ENCODE measurements around the gene GPR132.
"Not testable (repeated sequence)": the region's sequence is repeated elsewhere in the genome, so short reads cannot be mapped to it uniquely, and the experiment has no call there.

The GPR132 gene

GRCh38 chr14:105041841-105042765 lies 23.1 kb downstream of the GPR132 start:
- no peak for DNase-seq (ENCODE audit: low spot score)

DNA sequence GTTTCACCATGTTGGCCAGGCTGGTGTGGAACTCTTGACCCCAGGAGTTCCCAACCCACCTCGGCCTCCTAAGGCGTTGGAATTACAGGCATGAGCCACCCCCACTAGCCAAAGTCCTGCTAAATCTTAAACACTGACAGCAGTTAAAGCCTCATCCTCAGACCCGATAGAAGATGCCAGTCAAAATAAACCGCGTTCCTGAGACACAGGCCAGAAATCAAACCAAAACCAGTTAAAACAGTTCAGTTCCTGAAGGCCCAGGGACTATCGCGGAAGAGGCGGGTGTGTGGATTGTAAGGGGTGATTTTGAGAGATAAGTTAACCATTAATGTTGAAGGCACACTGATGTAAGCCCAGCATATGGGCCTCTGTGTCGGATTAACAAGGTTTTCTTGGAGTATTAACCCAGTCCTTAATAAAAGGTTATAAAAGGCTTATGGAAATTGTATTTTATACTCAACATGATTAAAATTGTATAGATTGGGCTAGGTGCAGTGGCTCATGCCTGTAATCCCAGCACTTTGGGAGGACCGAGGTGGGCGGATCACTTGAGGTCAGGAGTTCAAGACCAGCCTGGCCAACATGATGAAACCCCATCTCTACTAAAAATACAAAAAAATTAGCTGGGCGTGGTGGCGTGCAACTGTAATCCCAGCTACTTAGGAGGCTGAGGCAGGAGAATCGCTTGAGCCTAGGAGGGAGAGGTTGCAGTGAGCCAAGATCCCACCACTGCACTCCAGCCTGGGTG lies 25.6 kb downstream of the GPR132 start:
- DNase-seq (ENCODE audit: low spot score), result no peak

GRCh38 chr14:105035616-105036015 lies 29.6 kb downstream of the GPR132 start:
- not testable (repeated sequence) for DNase-seq (ENCODE audit: low spot score)

DNA sequence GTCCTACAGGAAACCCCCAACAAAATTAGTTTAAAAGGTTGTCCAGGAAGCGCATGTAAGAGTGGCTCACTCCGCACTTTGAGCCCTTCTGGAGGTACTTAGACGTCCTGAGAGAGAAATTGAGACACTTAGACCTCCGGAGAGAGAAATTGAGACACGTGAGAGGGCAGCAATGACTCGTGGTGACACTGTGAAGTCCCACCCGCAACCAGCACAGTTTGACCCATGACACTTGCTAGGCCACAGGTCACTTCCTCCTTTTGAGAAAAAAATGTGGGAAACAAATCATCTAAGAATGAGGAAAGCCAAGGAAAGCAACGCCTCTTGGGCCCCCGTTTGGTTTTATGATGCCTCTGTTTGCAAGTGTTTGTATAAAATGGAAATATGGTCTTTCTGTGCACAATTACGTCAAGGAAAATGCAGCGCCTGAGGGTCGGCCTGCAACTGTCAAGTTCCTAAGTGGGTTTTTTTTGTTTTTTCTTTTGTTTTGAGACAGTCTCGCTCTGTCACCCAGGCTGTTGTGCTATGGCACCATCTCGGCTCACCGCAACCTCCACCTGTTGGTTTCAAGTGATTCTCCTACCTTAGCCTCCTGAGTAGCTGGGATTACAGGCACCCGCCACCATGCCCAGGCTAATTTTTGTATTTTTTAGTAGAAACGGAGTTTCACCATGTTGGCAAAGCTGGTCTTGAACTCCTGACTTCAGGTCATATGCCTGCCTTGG lies 30.8 kb downstream of the GPR132 start:
- DNase-seq (ENCODE audit: low spot score), result no peak

DNA sequence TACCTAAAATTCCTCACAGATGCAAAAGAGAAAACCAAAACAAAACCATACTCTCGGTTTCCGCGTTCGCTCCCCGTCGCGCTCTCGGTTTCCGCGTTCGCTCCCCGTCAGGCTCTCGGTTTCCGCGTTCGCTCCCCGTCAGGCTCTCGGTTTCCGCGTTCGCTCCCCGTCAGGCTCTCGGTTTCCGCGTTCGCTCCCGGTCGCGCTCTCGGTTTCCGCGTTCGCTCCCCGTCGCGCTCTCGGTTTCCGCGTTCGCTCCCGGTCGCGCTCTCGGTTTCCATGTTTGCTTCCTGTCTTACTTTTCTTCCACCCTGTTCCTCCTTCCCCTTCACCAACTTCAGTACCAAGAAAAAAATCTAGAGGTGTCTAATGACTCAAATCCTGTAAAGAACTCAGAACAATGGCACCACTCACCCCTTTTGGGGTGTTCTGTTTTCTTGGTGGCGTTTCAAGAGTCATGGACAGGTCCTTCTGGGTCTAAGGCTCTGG lies 31.8 kb downstream of the GPR132 start:
- not testable (repeated sequence) for DNase-seq (ENCODE audit: low spot score)

DNA sequence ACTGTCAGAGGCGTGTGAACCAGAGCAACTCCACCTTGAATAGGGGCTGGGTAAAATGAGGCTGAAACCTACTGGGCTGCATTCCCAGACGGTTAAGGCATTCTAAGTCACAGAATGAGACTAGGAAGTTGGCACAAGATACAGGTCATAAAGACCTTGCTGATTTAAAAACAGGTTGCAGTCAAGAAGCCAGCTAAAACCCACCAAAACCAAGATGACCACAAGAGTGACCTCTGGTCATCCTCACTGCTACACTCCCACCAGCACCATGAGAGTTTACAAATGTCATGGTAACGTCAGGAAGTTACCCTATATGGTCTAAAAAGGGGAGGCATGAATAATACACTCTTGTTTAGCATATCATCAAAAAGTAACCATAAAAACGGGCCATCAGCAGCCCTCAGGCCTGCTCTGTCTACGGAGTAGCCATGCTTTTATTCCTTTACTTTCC lies 32.8 kb downstream of the GPR132 start:
- DNase-seq (ENCODE audit: low spot score), result not testable (repeated sequence)

DNA sequence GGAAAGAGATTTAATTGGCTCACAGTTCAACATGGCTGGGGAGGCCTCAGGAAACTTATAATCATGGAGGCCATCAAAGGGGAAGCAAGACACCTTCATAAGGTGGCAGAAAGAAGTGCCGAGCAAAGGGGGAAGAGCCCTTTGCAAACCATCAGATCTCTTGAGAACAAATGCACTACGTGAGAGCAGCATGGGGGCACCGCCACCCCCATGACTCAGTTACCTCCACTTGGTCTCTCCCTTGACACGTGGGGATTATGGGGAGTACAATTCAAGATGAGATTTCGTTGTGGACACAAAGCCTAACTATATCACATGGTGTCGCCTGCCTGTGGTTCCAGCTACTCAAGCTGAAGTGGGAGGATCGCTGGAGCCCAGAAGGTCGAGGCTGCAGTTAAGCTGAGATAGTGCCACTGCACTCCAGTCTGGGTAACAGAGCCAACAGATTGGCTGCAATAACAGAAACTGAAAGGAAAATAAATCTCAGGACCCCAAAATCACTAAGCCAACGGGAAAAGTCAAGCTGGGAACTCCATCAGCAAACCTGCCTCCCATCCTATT lies 34.3 kb downstream of the GPR132 start:
- no peak for DNase-seq (ENCODE audit: low spot score)

GRCh38 chr14:105030194-105030593 lies 35.0 kb downstream of the GPR132 start:
- no peak for DNase-seq (ENCODE audit: low spot score)

- no peak for DNase-seq (ENCODE audit: low spot score)
Observed at GRCh38 chr14:105029402-105029801, 35.8 kb downstream of the GPR132 start.

DNA sequence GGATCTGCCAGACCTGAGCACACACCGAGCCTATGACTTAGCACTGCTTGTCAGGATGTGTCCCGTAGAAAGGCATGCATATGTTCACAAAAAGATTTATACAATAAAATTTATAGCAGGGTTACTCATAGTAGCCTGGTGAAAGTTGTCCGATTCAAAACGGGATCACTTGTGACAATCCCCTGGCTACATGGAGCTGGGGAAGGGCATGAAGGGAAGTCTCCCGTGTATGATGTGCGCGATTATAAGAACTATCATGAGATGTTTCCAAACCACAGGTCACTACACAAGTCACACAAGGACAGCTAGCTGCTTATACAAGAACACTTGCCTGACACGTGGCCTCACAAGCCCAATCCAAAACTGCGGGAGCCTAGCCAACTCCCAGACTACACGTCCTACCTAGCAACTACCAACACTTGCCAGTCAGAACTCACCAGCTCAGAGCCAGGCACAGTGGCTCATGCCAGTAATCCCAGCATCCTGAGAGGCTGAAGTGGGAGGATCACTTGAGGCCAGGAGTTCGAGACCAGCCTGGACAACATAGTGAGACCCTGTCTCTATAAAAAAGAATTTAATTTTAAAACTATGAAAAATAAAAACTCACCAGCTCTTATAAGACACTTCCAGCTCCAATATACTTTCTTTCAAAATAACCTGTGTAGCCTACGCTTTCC lies 36.8 kb downstream of the GPR132 start:
- no peak for DNase-seq (ENCODE audit: low spot score)

GRCh38 chr14:105027718-105028117 lies 37.5 kb downstream of the GPR132 start:
- not testable (repeated sequence) for DNase-seq (ENCODE audit: low spot score)

GRCh38 chr14:105026802-105027563 lies 38.2 kb downstream of the GPR132 start:
- DNase-seq (ENCODE audit: low spot score), result no peak

- DNase-seq (ENCODE audit: low spot score), result no peak
Observed at GRCh38 chr14:105026033-105026785, 39.0 kb downstream of the GPR132 start.

GRCh38 chr14:105025429-105025828 lies 39.8 kb downstream of the GPR132 start:
- no peak for DNase-seq (ENCODE audit: low spot score)

GRCh38 chr14:105023791-105024480 lies 41.3 kb downstream of the GPR132 start:
- DNase-seq (ENCODE audit: low spot score), result no peak

DNA sequence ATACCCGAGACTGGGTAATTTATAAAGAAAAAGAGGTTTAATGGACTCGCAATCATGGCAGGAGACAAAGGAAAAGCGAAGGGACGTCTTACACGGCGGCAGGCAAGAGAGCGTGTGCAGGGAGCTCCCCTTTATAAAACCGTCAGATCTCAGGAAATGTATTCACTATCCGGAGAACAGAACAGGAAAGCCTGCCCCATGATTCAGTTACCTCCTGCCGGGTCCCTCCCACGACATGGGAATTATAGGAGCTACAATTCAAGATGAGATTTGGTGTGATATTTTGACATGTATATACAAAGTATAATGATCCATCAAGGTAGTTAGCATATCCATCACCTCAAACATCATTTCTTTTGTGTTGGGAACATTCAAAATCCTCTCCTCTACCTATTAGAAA lies 42.1 kb downstream of the GPR132 start:
- DNase-seq (ENCODE audit: low spot score), result no peak

GRCh38 chr14:105022276-105022670 lies 43.0 kb downstream of the GPR132 start:
- no peak for DNase-seq (ENCODE audit: low spot score)

DNA sequence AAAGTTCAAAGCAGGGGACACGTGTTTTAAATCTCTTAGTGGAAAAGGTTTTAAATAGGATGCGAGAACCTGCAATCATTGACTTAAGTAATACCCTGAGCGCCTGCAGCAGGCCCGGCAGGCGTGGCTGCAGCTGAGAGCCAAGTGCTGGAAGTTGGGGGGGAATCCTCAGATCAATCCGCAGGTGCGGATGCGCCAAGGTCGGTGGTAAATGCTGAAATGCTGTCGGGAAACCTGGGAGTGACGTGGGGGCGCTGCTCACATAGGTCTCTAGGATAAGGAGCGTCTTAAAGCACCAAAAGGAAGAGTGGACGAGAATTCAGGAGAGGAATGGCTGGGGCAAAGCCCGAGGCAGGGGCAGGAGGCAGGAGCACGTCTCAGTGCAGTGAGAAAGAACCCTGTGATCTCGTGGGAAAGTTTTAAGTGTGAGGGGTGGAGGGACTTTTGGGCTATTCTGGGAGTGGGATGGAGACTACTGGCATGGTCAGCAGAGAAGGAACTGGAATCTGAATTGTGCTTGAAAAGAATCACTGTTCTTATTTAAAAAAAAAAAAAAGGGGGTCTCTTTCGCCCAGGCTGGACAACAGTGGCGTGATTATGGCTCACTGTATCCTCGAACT lies 43.5 kb downstream of the GPR132 start:
- DNase-seq (ENCODE audit: low spot score), result peak; percentile 52

All from cerebellar cortex (tissue), 1 donor.